Measurements from ENCODE around the gene SSC5D.

DNA sequence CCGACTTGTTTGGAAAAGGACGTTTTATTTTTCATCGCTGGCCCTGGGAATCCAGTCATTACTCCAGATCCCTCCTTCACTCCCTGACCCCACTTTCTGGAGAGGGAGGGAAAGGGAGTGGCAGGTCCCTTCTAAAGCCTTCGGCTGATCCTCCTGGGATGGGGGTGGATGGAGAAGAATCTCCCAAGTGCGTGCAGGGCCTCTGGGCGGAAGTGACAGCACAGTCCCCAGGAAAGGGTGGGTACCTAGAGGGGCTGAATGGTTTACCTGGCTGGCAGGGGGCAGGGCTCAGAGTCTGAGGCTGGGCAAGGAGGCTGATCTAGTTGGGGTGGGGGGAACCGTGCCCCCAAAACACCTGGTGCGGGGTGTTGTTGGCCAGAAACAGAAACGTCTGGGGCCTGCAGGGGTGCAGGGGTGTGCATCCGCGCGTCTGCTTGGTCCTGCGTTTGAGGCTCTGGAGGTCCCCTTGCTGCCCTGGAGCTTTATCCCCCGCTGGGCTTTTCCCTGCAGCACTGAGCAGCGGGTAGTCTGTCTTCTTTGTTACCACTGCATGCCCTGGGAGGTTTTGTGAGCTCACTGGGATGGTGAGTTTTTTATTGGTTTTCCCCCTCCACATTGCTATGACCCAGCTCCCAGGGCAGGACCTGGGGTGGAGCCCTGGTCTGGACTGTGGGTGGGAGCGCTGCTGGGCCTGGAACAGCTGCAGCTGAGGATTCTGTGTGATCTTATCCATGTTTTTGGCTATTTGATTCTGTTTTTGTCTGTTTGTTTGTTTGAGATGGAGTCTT is 14.8 kb upstream of the SSC5D start:
- TF ChIP-seq, protein P1, sequence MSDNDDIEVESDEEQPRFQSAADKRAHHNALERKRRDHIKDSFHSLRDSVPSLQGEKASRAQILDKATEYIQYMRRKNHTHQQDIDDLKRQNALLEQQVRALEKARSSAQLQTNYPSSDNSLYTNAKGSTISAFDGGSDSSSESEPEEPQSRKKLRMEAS (IDR thresholded peaks at IDR 0.05): no peak
- TF ChIP-seq JUND (IDR thresholded peaks at IDR 0.05) (no peak), CTCF (IDR thresholded peaks at IDR 0.05; ENCODE audit: low read depth, low read length, missing input control) (no peak), GABPA (IDR thresholded peaks at IDR 0.05 in 1 of 2, conservative IDR thresholded peaks at IDR 0.05 in 1 of 2) (no peak), FOXA1 (IDR thresholded peaks at IDR 0.05) (no peak), RAD21 (IDR thresholded peaks at IDR 0.05) (no peak), YY1 (IDR thresholded peaks at IDR 0.05) (no peak)
- TF ChIP-seq, protein P2, sequence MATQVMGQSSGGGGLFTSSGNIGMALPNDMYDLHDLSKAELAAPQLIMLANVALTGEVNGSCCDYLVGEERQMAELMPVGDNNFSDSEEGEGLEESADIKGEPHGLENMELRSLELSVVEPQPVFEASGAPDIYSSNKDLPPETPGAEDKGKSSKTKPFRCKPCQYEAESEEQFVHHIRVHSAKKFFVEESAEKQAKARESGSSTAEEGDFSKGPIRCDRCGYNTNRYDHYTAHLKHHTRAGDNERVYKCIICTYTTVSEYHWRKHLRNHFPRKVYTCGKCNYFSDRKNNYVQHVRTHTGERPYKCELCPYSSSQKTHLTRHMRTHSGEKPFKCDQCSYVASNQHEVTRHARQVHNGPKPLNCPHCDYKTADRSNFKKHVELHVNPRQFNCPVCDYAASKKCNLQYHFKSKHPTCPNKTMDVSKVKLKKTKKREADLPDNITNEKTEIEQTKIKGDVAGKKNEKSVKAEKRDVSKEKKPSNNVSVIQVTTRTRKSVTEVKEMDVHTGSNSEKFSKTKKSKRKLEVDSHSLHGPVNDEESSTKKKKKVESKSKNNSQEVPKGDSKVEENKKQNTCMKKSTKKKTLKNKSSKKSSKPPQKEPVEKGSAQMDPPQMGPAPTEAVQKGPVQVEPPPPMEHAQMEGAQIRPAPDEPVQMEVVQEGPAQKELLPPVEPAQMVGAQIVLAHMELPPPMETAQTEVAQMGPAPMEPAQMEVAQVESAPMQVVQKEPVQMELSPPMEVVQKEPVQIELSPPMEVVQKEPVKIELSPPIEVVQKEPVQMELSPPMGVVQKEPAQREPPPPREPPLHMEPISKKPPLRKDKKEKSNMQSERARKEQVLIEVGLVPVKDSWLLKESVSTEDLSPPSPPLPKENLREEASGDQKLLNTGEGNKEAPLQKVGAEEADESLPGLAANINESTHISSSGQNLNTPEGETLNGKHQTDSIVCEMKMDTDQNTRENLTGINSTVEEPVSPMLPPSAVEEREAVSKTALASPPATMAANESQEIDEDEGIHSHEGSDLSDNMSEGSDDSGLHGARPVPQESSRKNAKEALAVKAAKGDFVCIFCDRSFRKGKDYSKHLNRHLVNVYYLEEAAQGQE (IDR thresholded peaks at IDR 0.05): no peak
- TF ChIP-seq, protein P3, sequence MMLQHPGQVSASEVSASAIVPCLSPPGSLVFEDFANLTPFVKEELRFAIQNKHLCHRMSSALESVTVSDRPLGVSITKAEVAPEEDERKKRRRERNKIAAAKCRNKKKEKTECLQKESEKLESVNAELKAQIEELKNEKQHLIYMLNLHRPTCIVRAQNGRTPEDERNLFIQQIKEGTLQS (IDR thresholded peaks at IDR 0.05): no peak

All from liver (tissue), 3 donors.